GM18517 (cell line): ENCODE measurements around the gene FAM83E.

ENCODE experiments used
- ATAC-seq: cut with Tn5 transposase; IDR thresholded peaks from one replicate; pipeline ENCODE4 v1.9.1; 2021; ENCODE audit warnings: mild to moderate bottlenecking, moderate library complexity; ENCODE audit not compliant: unreplicated experiment

The FAM83E gene

DNA sequence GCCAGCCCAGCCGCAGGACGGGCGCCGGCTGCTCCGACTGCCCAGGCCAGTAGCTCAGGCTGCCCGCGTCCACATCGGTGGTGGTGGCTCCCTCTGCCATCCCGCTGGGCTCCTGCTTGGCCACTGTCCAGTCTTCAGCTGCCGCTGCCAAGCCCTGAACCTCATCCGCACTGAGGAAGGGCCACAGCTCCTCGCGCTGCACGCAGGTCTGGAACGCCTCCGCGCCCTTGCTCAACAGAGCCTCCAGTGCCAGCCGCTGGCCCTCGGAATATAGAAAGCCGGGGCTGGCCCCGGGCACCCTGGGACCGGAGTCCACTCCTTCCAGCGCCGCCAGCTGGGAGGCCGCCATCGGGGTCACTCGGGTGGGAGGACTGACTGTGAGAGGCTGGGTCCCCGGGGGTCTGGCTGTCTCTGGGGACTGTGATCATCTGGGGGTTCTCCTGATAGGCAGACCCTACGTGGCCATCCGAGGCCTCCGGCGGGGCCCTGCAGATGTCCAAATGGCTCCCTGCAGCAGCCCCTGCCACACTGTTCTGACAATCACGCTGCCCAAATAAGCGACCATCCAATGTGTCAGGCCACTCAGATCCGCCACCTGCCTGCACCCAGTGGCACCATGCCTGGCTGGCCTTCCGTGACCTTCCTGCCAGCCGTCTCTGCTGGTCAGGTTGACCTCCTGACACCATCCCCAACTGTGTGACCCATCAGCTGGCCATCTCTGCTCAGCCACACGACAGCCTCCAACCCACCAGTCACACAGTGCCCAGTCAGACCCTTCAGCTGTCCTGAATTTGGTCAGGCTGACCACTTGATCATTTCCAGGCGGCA lies 1.6 kb downstream of the FAM83E start:
- no peak for ATAC-seq

DNA sequence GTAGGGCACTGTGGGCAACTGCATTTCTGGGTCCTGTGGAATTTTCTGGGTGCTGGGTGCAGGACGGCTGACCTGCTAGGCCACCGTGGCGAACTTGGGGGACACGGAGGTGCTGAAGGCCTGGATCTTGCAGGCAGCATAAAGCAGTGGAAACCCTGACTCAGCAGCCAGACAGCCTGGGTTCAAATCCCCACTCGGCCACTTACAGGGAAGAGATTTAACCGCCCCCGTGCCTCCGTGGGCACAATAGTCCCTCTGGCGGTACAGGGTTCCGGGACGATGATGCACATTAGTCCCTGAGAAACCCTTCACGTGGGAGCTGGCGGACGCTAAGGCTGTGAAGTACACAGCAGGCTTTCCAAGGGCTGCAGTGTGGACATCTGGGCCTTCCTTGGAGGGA lies 3.0 kb downstream of the FAM83E start:
- no peak for ATAC-seq

- ATAC-seq, result no peak
These were observed 5.2 kb downstream of the FAM83E start for GRCh38 chr19:48609571-48610108.

- no peak for ATAC-seq
These were observed 6.0 kb downstream of the FAM83E start for GRCh38 chr19:48608798-48609263.

GRCh38 chr19:48607359-48607755 lies 7.5 kb downstream of the FAM83E start:
- ATAC-seq, result no peak

DNA sequence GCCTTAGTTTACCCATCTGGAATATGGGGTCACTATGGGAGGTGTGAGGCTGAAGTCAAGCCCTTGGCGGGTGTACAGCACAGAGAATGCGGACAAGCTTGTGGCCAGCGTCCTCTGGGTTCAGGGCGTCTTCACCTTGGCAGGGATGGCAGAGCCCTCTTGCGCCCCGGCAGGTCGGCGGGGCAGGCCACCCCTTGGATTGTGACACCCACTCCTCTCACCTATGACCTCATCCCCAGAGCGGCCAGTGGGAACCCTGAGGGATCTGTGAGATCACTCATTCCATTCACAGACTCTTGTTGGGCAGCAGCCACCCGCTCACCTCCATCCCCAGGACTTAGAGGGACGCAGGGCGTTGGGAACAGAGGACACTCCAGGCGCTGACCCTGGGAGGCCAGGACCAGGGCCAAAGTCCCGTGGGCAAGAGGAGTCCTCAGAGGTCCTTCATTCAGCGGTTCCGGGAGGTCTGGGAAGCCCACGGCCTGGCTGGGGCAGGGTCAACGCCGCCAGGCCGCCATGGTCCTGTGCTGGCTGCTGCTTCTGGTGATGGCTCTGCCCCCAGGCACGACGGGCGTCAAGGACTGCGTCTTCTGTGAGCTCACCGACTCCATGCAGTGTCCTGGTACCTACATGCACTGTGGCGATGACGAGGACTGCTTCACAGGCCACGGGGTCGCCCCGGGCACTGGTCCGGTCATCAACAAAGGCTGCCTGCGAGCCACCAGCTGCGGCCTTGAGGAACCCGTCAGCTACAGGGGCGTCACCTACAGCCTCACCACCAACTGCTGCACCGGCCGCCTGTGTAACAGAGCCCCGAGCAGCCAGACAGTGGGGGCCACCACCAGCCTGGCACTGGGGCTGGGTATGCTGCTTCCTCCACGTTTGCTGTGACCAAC lies 8.2 kb downstream of the FAM83E start, which contains the start of gene SPACA4:
SPACA4 (plus strand) TSS at position 280 of the 896 bp plus-strand sequence; CDS start at position 517, 237 bp downstream.
- no peak for ATAC-seq

GRCh38 chr19:48603850-48604249 lies 11.0 kb downstream of the FAM83E start:
- ATAC-seq, result no peak

DNA sequence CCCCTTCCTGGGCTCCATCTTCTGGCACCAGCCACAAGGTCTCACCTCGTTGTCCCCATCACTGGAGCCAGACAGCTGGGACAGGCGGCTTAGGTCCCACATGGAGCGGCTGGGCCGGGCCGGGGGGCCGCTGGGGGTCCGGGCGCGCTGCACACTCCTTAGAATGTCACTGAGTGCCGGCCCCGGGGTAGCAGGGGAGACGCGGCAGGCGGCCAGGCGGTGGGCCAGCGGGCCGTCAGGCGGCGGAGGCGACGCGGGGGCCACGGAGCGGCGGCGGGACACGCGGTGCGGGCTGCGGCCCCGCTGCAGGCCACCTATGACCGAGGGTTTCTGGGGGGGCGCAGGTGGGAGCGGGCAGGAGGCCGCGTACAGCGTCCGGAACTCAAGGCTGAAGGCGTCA lies 11.4 kb downstream of the FAM83E start:
- no peak for ATAC-seq

DNA sequence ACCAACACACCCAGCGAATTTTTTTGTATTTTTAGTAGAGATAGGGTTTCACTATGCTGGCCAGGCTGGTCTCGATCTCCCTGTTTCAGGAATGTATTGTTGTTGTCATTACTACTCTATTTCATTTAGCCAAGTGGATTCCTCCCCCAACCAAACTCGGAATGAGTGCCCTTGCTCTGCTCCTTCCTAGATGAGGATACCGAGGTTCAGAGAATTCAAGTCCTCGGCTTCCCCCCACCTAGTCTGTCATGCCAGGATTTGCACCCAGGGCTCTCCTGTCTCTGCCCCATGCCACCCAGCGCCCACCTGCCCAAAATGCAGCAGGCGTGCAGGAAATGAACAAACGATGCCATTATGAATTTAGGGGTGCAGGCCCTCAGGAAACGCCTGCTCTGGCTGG lies 11.9 kb downstream of the FAM83E start:
- ATAC-seq, result no peak

DNA sequence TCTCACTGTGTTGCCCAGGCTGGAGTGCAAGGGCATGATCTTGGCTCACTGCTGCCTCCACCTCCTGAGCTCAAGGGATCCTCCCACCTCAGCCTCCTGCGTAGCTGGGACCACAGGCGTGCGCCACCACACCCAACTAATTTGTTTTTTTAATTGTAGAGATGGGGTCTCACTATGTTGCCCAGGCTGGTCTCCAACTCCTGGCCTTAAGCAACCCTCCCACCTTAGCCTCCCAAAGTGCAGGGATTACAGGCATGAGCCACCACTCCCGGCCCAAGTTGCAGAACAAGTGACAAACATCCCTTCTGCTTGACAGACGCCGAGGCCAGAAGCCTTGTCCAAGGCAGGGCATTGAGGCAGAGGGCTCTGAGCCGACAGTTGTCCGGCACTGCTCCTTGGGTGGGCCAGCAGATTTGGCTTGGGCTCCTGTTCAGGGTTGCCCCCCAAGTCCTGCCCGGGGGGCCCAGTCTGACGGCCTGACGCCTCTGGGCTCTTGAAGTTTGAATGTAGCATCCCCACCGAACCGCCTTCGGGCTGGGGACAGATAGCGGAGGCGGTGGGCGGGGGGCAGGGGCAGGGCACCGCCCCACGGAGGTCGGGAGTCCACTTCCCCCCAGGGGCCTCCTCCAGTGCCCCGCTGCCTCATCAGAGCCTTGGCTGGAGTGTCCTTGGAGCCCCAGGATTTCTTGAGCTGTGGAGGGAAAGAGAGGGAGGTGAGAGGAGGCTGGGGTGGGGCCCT lies 14.0 kb downstream of the FAM83E start:
- ATAC-seq, result no peak

GRCh38 chr19:48598996-48599700 lies 15.7 kb downstream of the FAM83E start:
- no peak for ATAC-seq

DNA sequence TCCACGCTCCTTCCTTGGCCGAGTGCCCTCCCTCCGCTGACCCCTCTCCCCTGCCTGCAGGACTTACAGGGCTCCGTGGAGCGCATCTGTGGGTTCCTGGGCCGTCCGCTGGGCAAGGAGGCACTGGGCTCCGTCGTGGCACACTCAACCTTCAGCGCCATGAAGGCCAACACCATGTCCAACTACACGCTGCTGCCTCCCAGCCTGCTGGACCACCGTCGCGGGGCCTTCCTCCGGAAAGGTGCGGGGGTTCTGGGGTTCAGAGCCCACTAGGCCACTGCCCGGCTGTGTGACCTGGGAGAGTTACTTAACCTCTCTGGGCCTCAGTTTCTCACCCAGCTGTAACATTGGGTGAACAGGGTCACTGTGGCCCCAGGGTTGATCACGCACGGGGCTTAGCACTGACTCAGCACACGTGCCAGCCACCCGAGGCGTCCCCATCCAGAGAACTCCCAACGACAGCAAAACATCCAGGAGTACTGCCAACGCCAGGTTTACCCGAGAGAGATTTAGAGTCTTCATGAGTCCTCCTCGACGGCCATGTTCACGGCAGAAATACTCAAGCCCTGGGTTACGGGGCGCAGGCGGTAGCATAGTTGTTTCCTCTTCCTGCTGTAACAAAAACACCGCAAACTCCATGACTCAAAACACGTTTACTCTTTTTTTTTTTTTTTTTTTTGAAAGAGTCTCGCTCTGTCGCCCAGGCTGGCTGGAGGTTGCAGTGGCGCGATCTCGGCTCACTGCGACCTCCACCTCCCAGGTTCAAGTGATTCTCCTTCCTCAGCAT lies 18.0 kb downstream of the FAM83E start:
- ATAC-seq, result no peak

DNA sequence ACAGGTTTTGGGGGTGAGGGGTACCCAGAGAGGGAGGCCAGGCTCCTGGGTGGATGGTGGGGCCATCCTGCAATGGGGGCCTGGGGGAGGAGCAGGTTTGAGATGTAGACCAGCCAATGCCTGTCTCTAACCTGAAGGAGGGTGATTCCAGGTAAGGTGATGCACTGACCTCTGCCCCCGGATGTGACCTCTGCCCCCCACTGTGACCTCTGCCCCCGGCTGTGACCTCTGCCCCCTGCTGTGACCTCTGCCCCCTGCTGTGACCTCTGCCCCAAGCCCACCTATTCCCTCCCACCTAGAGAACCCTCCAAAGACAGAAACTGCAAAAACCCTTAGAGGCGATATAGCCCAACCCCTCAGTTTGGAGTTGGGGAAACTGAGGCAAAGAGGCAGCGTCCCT lies 18.6 kb downstream of the FAM83E start:
- no peak for ATAC-seq

- no peak for ATAC-seq
These were observed 19.0 kb downstream of the FAM83E start for GRCh38 chr19:48595833-48596232.

- no peak for ATAC-seq
These were observed 19.7 kb downstream of the FAM83E start for GRCh38 chr19:48595171-48595570.

DNA sequence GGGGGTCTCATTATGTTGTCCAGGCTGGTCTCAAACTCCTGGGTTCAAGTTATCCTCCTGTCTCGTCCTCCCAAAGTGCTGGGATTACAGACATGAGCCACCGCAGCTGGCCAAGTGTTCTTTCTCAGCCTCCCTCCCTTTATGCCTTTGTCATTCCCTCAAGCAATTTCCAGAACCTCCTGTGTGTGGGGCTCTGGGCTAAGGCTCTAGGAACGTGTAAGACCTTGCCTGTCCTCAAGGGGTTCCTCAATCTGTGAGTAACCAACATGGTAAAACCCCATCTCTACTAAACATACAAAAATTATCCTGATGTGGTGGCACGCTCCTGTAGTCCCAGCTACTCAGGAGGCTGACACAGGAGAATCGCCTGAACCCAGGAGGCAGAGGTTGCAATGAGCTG lies 23.9 kb downstream of the FAM83E start:
- no peak for ATAC-seq

- ATAC-seq, result no peak
These were observed 26.0 kb downstream of the FAM83E start for GRCh38 chr19:48588670-48589401.

DNA sequence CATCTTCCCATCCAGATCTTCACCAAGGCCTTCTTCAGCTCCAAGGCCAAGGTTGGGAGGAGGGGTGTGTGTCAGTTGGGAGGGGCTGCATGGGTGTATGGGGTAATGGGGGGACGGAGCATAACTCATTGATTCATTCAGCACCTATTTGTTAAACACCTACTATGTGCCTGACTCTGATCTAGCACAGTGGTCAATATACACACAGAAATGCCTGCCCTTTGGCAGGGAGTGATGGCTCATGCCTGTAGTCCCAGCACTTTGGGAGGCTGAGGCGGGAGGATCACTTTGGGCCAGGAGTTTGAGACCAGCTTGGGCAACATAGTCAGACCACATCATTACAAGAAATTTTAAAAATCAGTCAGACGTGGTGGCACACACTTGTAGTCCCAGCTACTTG lies 27.5 kb downstream of the FAM83E start:
- ATAC-seq, result no peak

DNA sequence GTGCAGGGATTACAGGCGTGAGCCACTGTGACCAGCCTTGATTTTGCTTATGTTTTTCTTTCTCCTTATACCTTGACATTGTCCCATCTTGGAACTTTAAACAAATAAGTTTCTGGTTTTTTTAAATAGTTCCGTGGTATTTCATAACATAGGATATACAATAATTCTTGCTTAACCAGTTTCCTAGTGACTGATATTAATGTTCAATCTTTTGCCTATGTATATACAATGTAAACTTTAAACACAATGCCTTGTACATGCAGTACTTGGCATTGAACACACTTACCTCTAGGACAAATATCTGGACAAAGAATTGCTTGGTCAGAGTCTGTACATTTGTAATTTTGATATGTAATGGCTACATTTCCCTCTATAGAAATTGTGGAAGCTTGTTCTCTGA lies 32.7 kb downstream of the FAM83E start:
- no peak for ATAC-seq
